PC-9 (cell line): ENCODE results near the gene C18orf63.

ENCODE experiments used
- EZH2 ChIP-seq: fragments of 200-600 bp; sonication (generic); IDR thresholded peaks from 2 replicates; pipeline ENCODE4 v1.8.0; 2017; ENCODE audit warnings: antibody characterized with exemption, low read depth
- TF ChIP-seq, protein P1 (sequence below): fragments of 200-600 bp; sonication (generic); conservative IDR thresholded peaks from 2 replicates; pipeline ENCODE4 v1.6.1; 2017; ENCODE audit warnings: mixed run types, antibody characterized with exemption, mild to moderate bottlenecking, moderate library complexity

DNA sequence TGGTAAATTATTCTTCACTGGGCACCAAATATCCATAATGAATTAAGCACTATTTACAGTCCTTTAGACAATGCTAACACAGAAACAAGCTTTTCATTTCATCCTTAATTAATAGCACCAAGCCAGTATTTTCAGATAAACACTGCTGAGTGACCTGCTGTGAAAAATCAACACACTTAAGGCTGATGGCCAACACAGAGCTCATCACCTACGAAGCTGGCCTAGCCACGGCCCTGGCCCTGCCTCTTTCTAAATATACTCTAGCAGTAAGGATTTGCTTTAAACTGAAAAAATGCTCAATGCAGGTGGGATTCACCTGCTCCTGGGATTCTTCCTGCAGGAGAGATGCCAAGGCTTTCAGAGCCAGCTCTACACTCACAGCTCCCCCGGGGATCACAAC, 42.2 kb upstream of the C18orf63 start:
- TF ChIP-seq, protein P1, sequence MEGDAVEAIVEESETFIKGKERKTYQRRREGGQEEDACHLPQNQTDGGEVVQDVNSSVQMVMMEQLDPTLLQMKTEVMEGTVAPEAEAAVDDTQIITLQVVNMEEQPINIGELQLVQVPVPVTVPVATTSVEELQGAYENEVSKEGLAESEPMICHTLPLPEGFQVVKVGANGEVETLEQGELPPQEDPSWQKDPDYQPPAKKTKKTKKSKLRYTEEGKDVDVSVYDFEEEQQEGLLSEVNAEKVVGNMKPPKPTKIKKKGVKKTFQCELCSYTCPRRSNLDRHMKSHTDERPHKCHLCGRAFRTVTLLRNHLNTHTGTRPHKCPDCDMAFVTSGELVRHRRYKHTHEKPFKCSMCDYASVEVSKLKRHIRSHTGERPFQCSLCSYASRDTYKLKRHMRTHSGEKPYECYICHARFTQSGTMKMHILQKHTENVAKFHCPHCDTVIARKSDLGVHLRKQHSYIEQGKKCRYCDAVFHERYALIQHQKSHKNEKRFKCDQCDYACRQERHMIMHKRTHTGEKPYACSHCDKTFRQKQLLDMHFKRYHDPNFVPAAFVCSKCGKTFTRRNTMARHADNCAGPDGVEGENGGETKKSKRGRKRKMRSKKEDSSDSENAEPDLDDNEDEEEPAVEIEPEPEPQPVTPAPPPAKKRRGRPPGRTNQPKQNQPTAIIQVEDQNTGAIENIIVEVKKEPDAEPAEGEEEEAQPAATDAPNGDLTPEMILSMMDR = no peak
- TF ChIP-seq EZH2 = no peak
